Activated naive CD4-positive, alpha-beta T cell treated with anti-CD3 and anti-CD28 coated beads, Interleukin-2, amount 50 U/mL, for 72 hours (primary cell): ENCODE results near the gene ACBD6. TPM values are rescaled to one million over a fixed set of nuclear protein-coding genes. Genes with fewer than 3 reads are reported as not detected.
A peak's percentile ranks its signal among the peaks of the same experiment; 100 is the strongest.

Source experiments
- ATAC-seq, 2 donors: fragments of 150-1000 bp; cut with Tn5 transposase; 2 replicates each; pipeline ENCODE4 v1.10.0; 2021; ENCODE audit warnings: mild to moderate bottlenecking in 2 of 2, moderate library complexity in 2 of 2
- DNase-seq, 2 donors: peaks; one replicate each; pipeline ENCODE4 v3.0.0; 2021 to 2022; ENCODE audit warnings: low spot score in 2 of 2
- H3K27ac Mint-ChIP-seq, 2 donors: one replicate each; pipeline ENCODE4 v1.8.0; 2022; ENCODE audit warnings: mild to moderate bottlenecking in 2 of 2, mixed read lengths in 2 of 2
- H3K36me3 Mint-ChIP-seq, 2 donors: one replicate each; pipeline ENCODE4 v1.8.0; 2022; ENCODE audit warnings: mixed read lengths in 2 of 2
- H3K9me3 Mint-ChIP-seq, 2 donors: one replicate each; pipeline ENCODE4 v1.8.0; 2022; ENCODE audit warnings: mixed read lengths in 2 of 2
- total RNA-seq, 2 donors: library from RNA; stranded (reverse); gene quantifications; one replicate each; pipeline ENCODE4 v1.2.3, GENCODE V29; 2022

The ACBD6 gene
- total RNA-seq, 2 donors from 2014 or later: 18.6 to 51.2 TPM

GRCh38 chr1:180281490-180281889 lies 220.9 kb downstream of the ACBD6 start:
- no peak for ATAC-seq
- Mint-ChIP-seq H3K9me3 (no peaks in the 10 kb centered on the region), H3K36me3 (peaks cover 4 to 5% of the 10 kb centered on the region in 2 donors), H3K27ac (no peak overlapping the region)
- no peak for DNase-seq

- Mint-ChIP-seq H3K36me3 (peaks cover 4 to 5% of the 10 kb centered on the region in 2 donors), H3K27ac (no peak overlapping the region), H3K9me3 (no peaks in the 10 kb centered on the region)
- ATAC-seq (no peak), DNase-seq (no peak)
These were observed 221.8 kb downstream of the ACBD6 start for GRCh38 chr1:180280617-180281016.

GRCh38 chr1:180279651-180280050 lies 222.7 kb downstream of the ACBD6 start:
- H3K27ac Mint-ChIP-seq: no peak overlapping the region
- ATAC-seq: no peak
- H3K9me3 Mint-ChIP-seq: no peaks in the 10 kb centered on the region
- H3K36me3 Mint-ChIP-seq: peaks cover 4 to 13% of the 10 kb centered on the region in 2 donors
- no peak for DNase-seq

GRCh38 chr1:180278596-180279395 lies 223.6 kb downstream of the ACBD6 start:
- no peaks in the 10 kb centered on the region for H3K9me3 Mint-ChIP-seq
- DNase-seq: no peak
- ATAC-seq: no peak
- peaks cover 4 to 19% of the 10 kb centered on the region in 2 donors for H3K36me3 Mint-ChIP-seq
- H3K27ac Mint-ChIP-seq: no peak overlapping the region

GRCh38 chr1:180278194-180278515 lies 224.2 kb downstream of the ACBD6 start:
- no peak for ATAC-seq
- Mint-ChIP-seq H3K27ac (no peak overlapping the region), H3K36me3 (peaks cover 4 to 19% of the 10 kb centered on the region in 2 donors), H3K9me3 (no peaks in the 10 kb centered on the region)
- DNase-seq: no peak

- DNase-seq (no peak), ATAC-seq (no peak)
- Mint-ChIP-seq H3K36me3 (peaks cover 4 to 19% of the 10 kb centered on the region in 2 donors), H3K27ac (no peak overlapping the region), H3K9me3 (no peaks in the 10 kb centered on the region)
These were observed 224.7 kb downstream of the ACBD6 start for GRCh38 chr1:180277476-180278193.

- ATAC-seq (no peak), DNase-seq (no peak)
- H3K9me3 Mint-ChIP-seq: no peaks in the 10 kb centered on the region
- H3K36me3 Mint-ChIP-seq: peaks cover 4 to 19% of the 10 kb centered on the region in 2 donors
- H3K27ac Mint-ChIP-seq: no peak overlapping the region
These were observed 226.7 kb downstream of the ACBD6 start for GRCh38 chr1:180275726-180276125.

- DNase-seq (no peak), ATAC-seq (no peak)
- Mint-ChIP-seq H3K36me3 (peaks cover 0 to 19% of the 10 kb centered on the region in 2 donors), H3K27ac (no peak overlapping the region), H3K9me3 (no peaks in the 10 kb centered on the region)
These were observed 228.2 kb downstream of the ACBD6 start for GRCh38 chr1:180274221-180274620.

- H3K36me3 Mint-ChIP-seq: peaks cover 0 to 17% of the 10 kb centered on the region in 2 donors
- DNase-seq (no peak), ATAC-seq (no peak)
- H3K9me3 Mint-ChIP-seq: no peaks in the 10 kb centered on the region
- no peak overlapping the region for H3K27ac Mint-ChIP-seq
These were observed 229.3 kb downstream of the ACBD6 start for GRCh38 chr1:180273066-180273465.

- DNase-seq: no peak
- Mint-ChIP-seq H3K27ac (peak overlapping the region in 1 of 2 donors; percentile 22), H3K9me3 (no peaks in the 10 kb centered on the region), H3K36me3 (peaks cover 0 to 14% of the 10 kb centered on the region in 2 donors)
- no peak for ATAC-seq
These were observed 230.0 kb downstream of the ACBD6 start for GRCh38 chr1:180272395-180272794.

- DNase-seq (no peak), ATAC-seq (no peak)
- H3K27ac Mint-ChIP-seq: peak overlapping the region; percentile 26 to 86
- H3K9me3 Mint-ChIP-seq: no peaks in the 10 kb centered on the region
- H3K36me3 Mint-ChIP-seq: peaks cover 0 to 14% of the 10 kb centered on the region in 2 donors
These were observed 230.8 kb downstream of the ACBD6 start for GRCh38 chr1:180271272-180272255.

GRCh38 chr1:180270530-180271271 lies 231.7 kb downstream of the ACBD6 start:
- no peaks in the 10 kb centered on the region for H3K9me3 Mint-ChIP-seq
- no peak for DNase-seq
- H3K36me3 Mint-ChIP-seq: peaks cover 0 to 14% of the 10 kb centered on the region in 2 donors
- no peak for ATAC-seq
- peak overlapping the region; percentile 26 to 86 for H3K27ac Mint-ChIP-seq

- ATAC-seq: peak in 1 of 2 donors; percentile 27
- Mint-ChIP-seq H3K36me3 (peaks cover 0 to 9% of the 10 kb centered on the region in 2 donors), H3K27ac (peak overlapping the region in 1 of 2 donors; percentile 53), H3K9me3 (no peaks in the 10 kb centered on the region)
- DNase-seq: no peak
These were observed 232.5 kb downstream of the ACBD6 start for GRCh38 chr1:180269645-180270529.

- no peak for ATAC-seq
- no peaks in the 10 kb centered on the region for H3K9me3 Mint-ChIP-seq
- H3K27ac Mint-ChIP-seq: peak overlapping the region in 1 of 2 donors; percentile 16
- no peak for DNase-seq
- H3K36me3 Mint-ChIP-seq: no peaks in the 10 kb centered on the region
These were observed 233.8 kb downstream of the ACBD6 start for GRCh38 chr1:180268556-180269075.
